A549 (cell line): ENCODE data around the gene FILIP1L. TPM values are rescaled to one million over a fixed set of nuclear protein-coding genes. Genes with fewer than 3 reads are reported as not detected.

Source experiments
- ATAC-seq, 2 experiments: fragments of 200-7000 bp in 1 of 2; fragments of >200 bp in 1 of 2; cut with Nextera tagmentation in 1 of 2; cut with Tn5 transposase in 1 of 2; 3 replicates each; pipeline versions ENCODE4 v1.8.0 to v1.9.1; 2018 to 2020; ENCODE audit warnings: mild to moderate bottlenecking in 1 of 2, moderate library complexity in 1 of 2
- CTCF ChIA-PET: fragments of 300-600 bp; sonication (Branson Sonifier 250); formaldehyde crosslinking; extraction: SDS; loops from one replicate; lab custom pipeline; 2021; ENCODE audit warnings: antibody characterized with exemption, inconsistent platforms; lab: Yijun Ruan, JAX
- POLR2A ChIA-PET: fragments of 350-600 bp; formaldehyde crosslinking; extraction: SDS; loops from one replicate; lab custom pipeline; 2021; ENCODE audit warnings: antibody characterized with exemption, inconsistent platforms; lab: Yijun Ruan, JAX
- DNase-seq, 2 experiments: peaks; one replicate each; pipeline versions ENCODE4 v3.0.0 to v3.0.0-alpha.2; 2011 to 2016; ENCODE audit warnings: low read depth in 1 of 2, low spot score in 1 of 2
- FAIRE-seq: peaks from 2 replicates; lab custom pipeline; 2011; peaks lifted over from hg19 to GRCh38; lab: Jason Lieb, UNC
- H3K27ac ChIP-seq, 2 experiments: fragments of >200 bp; sonication (Bioruptor Twin); formaldehyde crosslinking; 3 replicates each; pipeline ENCODE4 v1.5.1; 2016 to 2017
- H3K4me1 ChIP-seq: fragments of >200 bp; sonication (Bioruptor Twin); formaldehyde crosslinking; 3 replicates; pipeline ENCODE4 v1.6.1; 2016
- H3K4me2 ChIP-seq: fragments of >200 bp; sonication (Bioruptor Twin); formaldehyde crosslinking; 3 replicates; pipeline ENCODE4 v1.6.1; 2016
- H3K4me3 ChIP-seq: fragments of >200 bp; sonication (Bioruptor Twin); formaldehyde crosslinking; 3 replicates; pipeline ENCODE4 v1.5.1; 2016
- H3K9me3 ChIP-seq: fragments of >200 bp; sonication (Bioruptor Twin); formaldehyde crosslinking; 3 replicates; pipeline ENCODE4 v1.6.1; 2016
- BHLHE40 ChIP-seq: IDR thresholded peaks from 2 replicates; pipeline ENCODE4 v1.6.1; 2012; ENCODE audit warnings: low read depth, low read length, inconsistent platforms
- CBX2 ChIP-seq: fragments of 200-600 bp; sonication (generic); IDR thresholded peaks from 2 replicates; pipeline ENCODE4 v1.6.1; 2016; ENCODE audit warnings: low read depth, mild to moderate bottlenecking, borderline replicate concordance
- CBX8 ChIP-seq: fragments of 200-600 bp; sonication (generic); IDR thresholded peaks from 2 replicates; pipeline ENCODE4 v1.6.1; 2016
- HDAC2 ChIP-seq: fragments of 200-600 bp; sonication (generic); IDR thresholded peaks from 2 replicates; pipeline ENCODE4 v1.6.1; 2016
- KDM5A ChIP-seq: fragments of 200-600 bp; sonication (generic); IDR thresholded peaks from 2 replicates; pipeline ENCODE4 v1.6.1; 2016; ENCODE audit warnings: antibody characterized with exemption, mild to moderate bottlenecking
- MYC ChIP-seq: IDR thresholded peaks from 2 replicates; pipeline ENCODE4 v1.6.1; 2012; ENCODE audit warnings: mild to moderate bottlenecking, inconsistent platforms, low read length, improper control_type of control experiment, borderline replicate concordance
- NPAS2 ChIP-seq: fragments of 250-450 bp; sonication (Bioruptor Pico); IDR thresholded peaks from 2 replicates; pipeline ENCODE4 v1.8.0; 2022; ENCODE audit warnings: mild to moderate bottlenecking, moderate library complexity, borderline replicate concordance
- RAD21 ChIP-seq, 2 experiments: fragments of >200 bp in 1 of 2; sonication (Bioruptor Twin) in 1 of 2; formaldehyde crosslinking in 1 of 2; IDR thresholded peaks in 1 of 2; conservative IDR thresholded peaks in 1 of 2; 2 replicates in 1 of 2; 3 replicates in 1 of 2; pipeline ENCODE4 v1.6.1; 2012 to 2018; ENCODE audit warnings: inconsistent platforms in 1 of 2
- RNF2 ChIP-seq: fragments of 200-600 bp; sonication (generic); IDR thresholded peaks from 2 replicates; pipeline ENCODE4 v1.6.1; 2016; ENCODE audit warnings: low read depth, mild to moderate bottlenecking, antibody characterized with exemption, moderate library complexity, borderline replicate concordance
- SMC3 ChIP-seq: fragments of >200 bp; sonication (Bioruptor Twin); formaldehyde crosslinking; IDR thresholded peaks from 3 replicates; pipeline ENCODE4 v1.6.1; 2018; ENCODE audit warnings: inconsistent platforms
- SREBF2 ChIP-seq: fragments of 450-650 bp; IDR thresholded peaks from 2 replicates; pipeline ENCODE4 v1.6.1; 2014; ENCODE audit warnings: mild to moderate bottlenecking, moderate library complexity
- TFCP2L1 ChIP-seq: fragments of 250-450 bp; sonication (Bioruptor Pico); IDR thresholded peaks from 2 replicates; pipeline ENCODE4 v1.5.0; 2021; ENCODE audit warnings: mild to moderate bottlenecking
- WGBS: methylation state at CpG from one replicate; pipeline ENCODE4 v1.1.6; 2017; ENCODE audit errors: missing lambda C conversion rate; 5-methylcytosine and 5-hydroxymethylcytosine counted together
- polyA plus RNA-seq, 4 experiments: library from polyadenylated mRNA; depleted of rRNA in 3 of 4; stranded (reverse); fragments of >200 nt; fragmentation: RNase III in 1 of 4; extraction: RNeasy Plus Mini Kit Qiagen cat#74134 plus additional on column Dnase treatment in 1 of 4; gene quantifications; 2 replicates in 3 of 4; 3 replicates in 1 of 4; pipeline ENCODE4 v1.2.3, GENCODE V29; 2011 to 2017
- TF ChIP-seq, protein P1 (sequence below): IDR thresholded peaks from 2 replicates; pipeline ENCODE4 v1.6.1; 2012; ENCODE audit warnings: low read depth, borderline replicate concordance
- TF ChIP-seq, protein P2 (sequence below): fragments of >200 bp; sonication (Bioruptor Twin); formaldehyde crosslinking; IDR thresholded peaks from 2 replicates; pipeline ENCODE4 v1.6.1; 2016

The FILIP1L gene
- polyA plus RNA-seq, 2 of the 4 experiments (the other 2 are of a cell fraction) = 0.19 to 0.45 TPM

DNA sequence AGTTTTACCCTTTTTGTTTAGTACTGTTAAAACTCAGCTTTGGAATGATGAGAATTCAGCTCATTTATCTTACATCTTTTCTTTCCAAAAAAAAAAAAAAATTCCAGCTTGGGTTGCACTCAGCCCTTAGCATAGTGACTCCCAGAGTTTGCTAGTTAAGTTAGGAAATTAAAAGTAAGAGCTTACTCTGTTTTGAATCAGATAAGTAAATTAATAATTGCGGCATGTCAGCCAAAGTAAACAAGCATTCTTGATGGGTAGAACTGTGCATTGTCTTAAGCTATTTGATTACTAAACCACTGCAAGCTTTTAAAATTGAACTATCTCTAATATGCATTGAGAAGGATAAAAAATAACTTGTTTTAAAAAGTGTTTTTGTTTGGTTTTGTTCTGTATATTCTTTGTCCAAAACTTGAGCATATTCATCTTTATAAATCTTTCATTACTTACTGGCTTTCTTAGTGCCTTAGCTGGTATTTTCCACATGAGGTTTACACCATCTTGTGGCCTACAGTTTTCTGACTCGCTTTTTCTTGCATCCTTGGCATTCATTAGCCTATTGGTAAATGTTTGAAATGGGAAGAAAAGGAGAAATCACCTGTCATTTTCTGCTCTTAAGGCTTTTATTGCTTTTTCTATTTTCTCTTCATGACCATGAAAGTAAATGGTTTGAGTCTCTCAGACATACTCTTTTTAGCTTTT is 107.6 kb downstream of the FILIP1L start:
- TF ChIP-seq, protein P1, sequence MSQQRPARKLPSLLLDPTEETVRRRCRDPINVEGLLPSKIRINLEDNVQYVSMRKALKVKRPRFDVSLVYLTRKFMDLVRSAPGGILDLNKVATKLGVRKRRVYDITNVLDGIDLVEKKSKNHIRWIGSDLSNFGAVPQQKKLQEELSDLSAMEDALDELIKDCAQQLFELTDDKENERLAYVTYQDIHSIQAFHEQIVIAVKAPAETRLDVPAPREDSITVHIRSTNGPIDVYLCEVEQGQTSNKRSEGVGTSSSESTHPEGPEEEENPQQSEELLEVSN = no peak
- TF ChIP-seq RAD21 (conservative IDR thresholded peaks at IDR 0.05 in 1 of 2, IDR thresholded peaks at IDR 0.05 in 1 of 2) = peak; percentile 14 to 21; a peak in 2 of 5 replicates
- TF ChIP-seq MYC = no peak
- 0 out of 3 replicates have a peak, but pooled peaks have one; percentile 7 for TF ChIP-seq SMC3
- TF ChIP-seq NPAS2 (CRISPR knock-in tag) = no peak
- H3K9me3 ChIP-seq = no peaks in the 10 kb centered on the region
- peak overlapping the region; percentile 13; the same call in 1 of the 3 replicates for H3K4me2 ChIP-seq
- ChIA-PET POLR2A (interaction anchor here (0.8 kb wide), 1 partner anchor 19 kb away, joined by 3 read pairs; no protein-coding TSS in a partner anchor), CTCF (interaction anchor here (1.3 kb wide), 1 partner anchor 175 kb away, joined by 6 read pairs; no protein-coding TSS in a partner anchor)
- H3K4me1 ChIP-seq = peaks cover 37% of the 10 kb centered on the region
- ATAC-seq (no peak), FAIRE-seq (peak; percentile 7), DNase-seq (peak in 1 of 2 experiments; percentile 7)
- no peak overlapping the region for H3K4me3 ChIP-seq
- H3K27ac ChIP-seq = no peak overlapping the region
- WGBS = 66% methylated on average over 2 of the region's 2 CpGs

DNA sequence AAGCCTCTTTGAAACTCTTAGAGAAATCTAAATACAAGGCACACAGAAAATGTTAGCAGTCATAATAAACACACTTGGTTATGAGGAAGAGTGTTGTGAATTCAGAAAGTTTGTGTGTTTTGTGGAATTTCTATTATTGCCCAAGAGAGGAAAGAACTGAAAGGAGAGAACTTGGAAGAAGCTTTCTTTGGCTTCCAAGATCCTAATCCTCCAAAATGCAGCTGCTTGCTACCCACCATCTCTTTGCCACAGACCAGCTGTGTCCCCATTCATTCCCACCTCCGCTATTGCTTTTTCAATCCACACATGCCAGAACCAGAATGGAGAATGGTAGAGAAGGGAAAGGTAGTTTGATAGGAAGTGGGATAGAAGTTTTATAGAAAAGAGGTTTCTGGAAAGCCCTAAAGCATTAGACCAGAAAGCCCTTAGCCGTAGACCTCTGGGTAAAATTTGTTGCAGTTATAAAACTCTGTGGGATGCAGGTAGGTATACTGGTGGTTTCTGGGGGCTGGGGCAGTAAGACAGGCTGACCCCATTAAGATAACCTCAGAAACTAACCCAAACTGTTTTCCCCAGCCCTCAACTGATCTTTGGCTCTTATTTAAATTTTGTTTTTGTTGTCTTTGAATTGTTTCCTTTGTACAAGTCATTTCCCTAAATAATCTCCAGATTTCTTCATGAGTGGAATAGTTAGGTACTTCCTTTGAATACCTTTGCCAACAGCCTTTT is 108.5 kb downstream of the FILIP1L start:
- no peak for ATAC-seq

DNA sequence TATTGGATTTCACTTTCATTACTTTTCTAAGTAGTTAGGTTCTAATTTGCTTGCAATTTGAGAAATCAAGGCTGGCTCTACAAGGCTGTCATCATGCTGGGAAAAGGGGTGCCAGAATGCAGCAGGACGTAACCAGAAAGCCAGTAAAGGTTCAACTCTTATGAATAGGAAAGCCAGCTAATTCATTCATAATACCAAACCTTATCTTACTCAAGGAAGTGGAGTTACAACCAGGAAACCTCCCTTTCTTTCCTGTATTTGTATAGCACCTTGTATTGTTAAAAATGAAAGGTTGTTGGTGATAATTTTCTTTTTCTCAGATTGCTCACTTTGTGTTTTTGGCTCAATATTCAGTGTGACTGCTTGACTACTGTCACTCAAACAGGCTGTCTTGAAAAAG is 109.4 kb downstream of the FILIP1L start:
- 89% methylated on average over 1 of the region's 1 CpG for WGBS
- ChIA-PET CTCF (interaction anchor here (1.3 kb wide), 1 partner anchor 33 kb away, joined by 5 read pairs; no protein-coding TSS in a partner anchor), POLR2A (no interaction called here)
- no peak for ATAC-seq
- no peak for FAIRE-seq
- Histone ChIP-seq H3K9me3 (no peaks in the 10 kb centered on the region), H3K4me2 (no peak overlapping the region), H3K4me1 (peaks cover 40% of the 10 kb centered on the region), H3K27ac (no peak overlapping the region), H3K4me3 (no peak overlapping the region)
- no peak for TF ChIP-seq CBX8
- TF ChIP-seq, protein P1 = no peak
- TF ChIP-seq RAD21 (conservative IDR thresholded peaks at IDR 0.05 in 1 of 2, IDR thresholded peaks at IDR 0.05 in 1 of 2) = no peak
- no peak for TF ChIP-seq TFCP2L1 (CRISPR knock-in tag)
- no peak for TF ChIP-seq KDM5A
- no peak for TF ChIP-seq SREBF2
- no peak for TF ChIP-seq BHLHE40
- no peak for TF ChIP-seq CBX2
- DNase-seq = no peak

More for the DNA sequence above, 108.5 kb downstream of the FILIP1L start:
- Histone ChIP-seq H3K9me3 (no peaks in the 10 kb centered on the region), H3K4me2 (no peak overlapping the region), H3K4me3 (no peak overlapping the region), H3K4me1 (peaks cover 40% of the 10 kb centered on the region), H3K27ac (peak overlapping the region in 1 of 2 experiments; percentile 36; a peak in 2 of 6 replicates)
- TF ChIP-seq CBX2 (no peak), HDAC2 (no peak), SMC3 (no peak), RNF2 (no peak), SREBF2 (no peak)
- TF ChIP-seq, protein P2, sequence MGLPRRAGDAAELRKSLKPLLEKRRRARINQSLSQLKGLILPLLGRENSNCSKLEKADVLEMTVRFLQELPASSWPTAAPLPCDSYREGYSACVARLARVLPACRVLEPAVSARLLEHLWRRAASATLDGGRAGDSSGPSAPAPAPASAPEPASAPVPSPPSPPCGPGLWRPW = no peak
- ChIA-PET CTCF (interaction anchor here (1.3 kb wide), 1 partner anchor 174 kb away, joined by 6 read pairs; no protein-coding TSS in a partner anchor), POLR2A (interaction anchor here (0.8 kb wide), 1 partner anchor 20 kb away, joined by 3 read pairs; no protein-coding TSS in a partner anchor)
- DNase-seq (no peak), FAIRE-seq (no peak)
- WGBS = 86% methylated on average over 2 of the region's 2 CpGs
